Measurements from ENCODE around the gene MADD. TPM values are rescaled to one million over a fixed set of nuclear protein-coding genes. Genes with fewer than 3 reads are reported as not detected.

Gene MADD
- total RNA-seq = 100 to 1,000 TPM; 333 to 383 (median 335) TPM
- total RNA-seq (2013) = 65.6 TPM

GRCh38 chr11:47269829-47270305 lies at the start of gene MADD:
TSS of gene MADD (plus strand) at chr11:47270133.
- Mint-ChIP-seq H3K27me3 (ENCODE audit: low read depth in 2 of 2) (no peaks in the 10 kb centered on the region), H3K27ac (peak within 1 kb of the TSS; percentile 76 to 87), H3K36me3 (no peaks in the 10 kb centered on the region), H3K4me3 (peak within 1 kb of the TSS; percentile 92), H3K9me3 (no peaks in the 10 kb centered on the region), H3K4me1 (peaks cover 53 to 61% of the 10 kb centered on the region in 2 donors)
- intact Hi-C loops (cut with micrococcal nuclease) = loop anchor here (1.0 to 2.0 kb wide), 2 partner anchors 22 to 93 kb away; partner anchors contain the start of genes ACP2 and ARFGAP2
- Histone ChIP-seq H3K4me3 (ENCODE audit: low read length) (peak within 1 kb of the TSS; percentile 69), H3K27me3 (ENCODE audit: control insufficient read depth, insufficient read depth, low read length) (no peaks in the 10 kb centered on the region), H3K4me1 (ENCODE audit: control insufficient read depth, insufficient read depth, low read length) (peaks cover 51% of the 10 kb centered on the region), H3K27ac (ENCODE audit: low read length) (peak within 1 kb of the TSS; percentile 94), H3K36me3 (ENCODE audit: control insufficient read depth, insufficient read depth, low read length) (peaks cover 8% of the 10 kb centered on the region), H3K9me3 (ENCODE audit: control insufficient read depth, insufficient read depth, low read length) (no peaks in the 10 kb centered on the region)
- WGBS (ENCODE audit: insufficient coverage) = under 1% methylated on average over 57 of the region's 57 CpGs
- no peak for TF ChIP-seq CTCF (IDR thresholded peaks at IDR 0.05)
- peak; percentile 76 to 92 (median 80) for ATAC-seq
- peak; percentile 90 to 97 for DNase-seq

- H3K4me1 ChIP-seq (ENCODE audit: control insufficient read depth, insufficient read depth, low read length) = peaks cover 15% of the 10 kb centered on the region
- intact Hi-C loops (cut with micrococcal nuclease) = no loop called here
- no peak overlapping the region for H3K27ac Mint-ChIP-seq
- no peak overlapping the region for H3K4me3 Mint-ChIP-seq
- H3K27me3 Mint-ChIP-seq (ENCODE audit: low read depth in 2 of 2) = no peaks in the 10 kb centered on the region
- no peaks in the 10 kb centered on the region for H3K27me3 ChIP-seq (ENCODE audit: control insufficient read depth, insufficient read depth, low read length)
- DNase-seq = no peak
- ATAC-seq = no peak
- no peaks in the 10 kb centered on the region for H3K9me3 Mint-ChIP-seq
- H3K4me3 ChIP-seq (ENCODE audit: low read length) = no peak overlapping the region
- TF ChIP-seq CTCF (IDR thresholded peaks at IDR 0.05) = no peak
- H3K9me3 ChIP-seq (ENCODE audit: control insufficient read depth, insufficient read depth, low read length) = no peaks in the 10 kb centered on the region
- H3K27ac ChIP-seq (ENCODE audit: low read length) = no peak overlapping the region
- H3K36me3 Mint-ChIP-seq = no peaks in the 10 kb centered on the region
- 100% methylated on average over 1 of the region's 1 CpG for WGBS (ENCODE audit: insufficient coverage)
- H3K4me1 Mint-ChIP-seq = peaks cover 21 to 26% of the 10 kb centered on the region in 2 donors
- H3K36me3 ChIP-seq (ENCODE audit: control insufficient read depth, insufficient read depth, low read length) = peaks cover 17% of the 10 kb centered on the region
These were observed 49.5 kb upstream of the MADD start for GRCh38 chr11:47220401-47220821.

GRCh38 chr11:47222696-47223095 lies 47.2 kb upstream of the MADD start:
- Histone ChIP-seq H3K9me3 (ENCODE audit: control insufficient read depth, insufficient read depth, low read length) (no peaks in the 10 kb centered on the region), H3K4me1 (ENCODE audit: control insufficient read depth, insufficient read depth, low read length) (no peaks in the 10 kb centered on the region), H3K27me3 (ENCODE audit: control insufficient read depth, insufficient read depth, low read length) (no peaks in the 10 kb centered on the region), H3K36me3 (ENCODE audit: control insufficient read depth, insufficient read depth, low read length) (peaks cover 19% of the 10 kb centered on the region), H3K27ac (ENCODE audit: low read length) (no peak overlapping the region), H3K4me3 (ENCODE audit: low read length) (no peak overlapping the region)
- H3K9me3 Mint-ChIP-seq = no peaks in the 10 kb centered on the region
- ATAC-seq = no peak
- H3K4me1 Mint-ChIP-seq = peaks cover 14 to 20% of the 10 kb centered on the region in 2 donors
- no peak overlapping the region for H3K4me3 Mint-ChIP-seq
- H3K27ac Mint-ChIP-seq = no peak overlapping the region
- TF ChIP-seq CTCF (IDR thresholded peaks at IDR 0.05) = no peak
- 97% methylated on average over 2 of the region's 2 CpGs for WGBS (ENCODE audit: insufficient coverage)
- H3K27me3 Mint-ChIP-seq (ENCODE audit: low read depth in 2 of 2) = no peaks in the 10 kb centered on the region
- no peaks in the 10 kb centered on the region for H3K36me3 Mint-ChIP-seq
- intact Hi-C loops (cut with micrococcal nuclease) = no loop called here
- no peak for DNase-seq
